OCI-LY1 (cell line): ENCODE measurements around the gene PSG6.
"Not testable (repeated sequence)": the region's sequence is repeated elsewhere in the genome, so short reads cannot be mapped to it uniquely, and the experiment has no call there.

ENCODE experiments used
- H2AFZ ChIP-seq: fragments of 200-600 bp; sonication (generic), shearing (Covaris generic); 2 replicates; pipeline ENCODE4 v1.6.0; 2014; ENCODE audit warnings: antibody characterized with exemption, mild to moderate bottlenecking, low read length
- H3F3A ChIP-seq: fragments of 200-600 bp; sonication (generic), shearing (Covaris generic); 2 replicates; pipeline ENCODE4 v1.6.0; 2014; ENCODE audit warnings: mild to moderate bottlenecking, antibody characterized with exemption, low read length, moderate library complexity; ENCODE audit not compliant: insufficient read depth
- H3K27ac ChIP-seq: fragments of 200-600 bp; sonication (generic); 2 replicates; pipeline ENCODE4 v1.5.1; 2014; ENCODE audit warnings: low read length, mixed run types, mild to moderate bottlenecking, low read depth; ENCODE audit not compliant: poor library complexity, severe bottlenecking
- H3K27me3 ChIP-seq: fragments of 200-600 bp; sonication (generic); 2 replicates; pipeline ENCODE4 v1.6.0; 2014; ENCODE audit warnings: antibody characterized with exemption, mild to moderate bottlenecking, low read length, moderate library complexity; ENCODE audit not compliant: insufficient read depth
- H3K36me3 ChIP-seq: fragments of 200-600 bp; sonication (generic); 2 replicates; pipeline ENCODE4 v1.6.1; 2014; ENCODE audit warnings: mild to moderate bottlenecking, antibody characterized with exemption, low read length, moderate library complexity, mixed read lengths; ENCODE audit not compliant: insufficient read depth
- H3K4me1 ChIP-seq: fragments of 200-600 bp; sonication (generic); 2 replicates; pipeline ENCODE4 v1.5.1; 2014; ENCODE audit warnings: mild to moderate bottlenecking, low read length, moderate library complexity; ENCODE audit not compliant: insufficient read depth, severe bottlenecking
- H3K4me2 ChIP-seq: fragments of 200-600 bp; sonication (generic), shearing (Covaris generic); 2 replicates; pipeline ENCODE4 v1.6.1; 2014; ENCODE audit warnings: low read length
- H3K4me3 ChIP-seq: fragments of 200-600 bp; sonication (generic); 2 replicates; pipeline ENCODE4 v1.5.1; 2014; ENCODE audit warnings: low read length, low read depth, mild to moderate bottlenecking, mixed read lengths; ENCODE audit not compliant: poor library complexity, severe bottlenecking
- H3K79me2 ChIP-seq: fragments of 200-600 bp; shearing (Covaris generic); 2 replicates; pipeline ENCODE4 v1.6.1; 2016; ENCODE audit warnings: mixed run types, low read length, mixed read lengths; ENCODE audit not compliant: insufficient read depth
- H3K9ac ChIP-seq: fragments of 200-600 bp; sonication (generic), shearing (Covaris generic); 2 replicates; pipeline ENCODE4 v1.6.1; 2014; ENCODE audit warnings: mild to moderate bottlenecking, low read length, mixed read lengths
- H3K9me2 ChIP-seq: fragments of 200-600 bp; sonication (generic), shearing (Covaris generic); 2 replicates; pipeline ENCODE4 v1.6.1; 2014; ENCODE audit warnings: low read depth, mild to moderate bottlenecking, low read length, mixed read lengths
- H3K9me3 ChIP-seq: fragments of 200-600 bp; shearing (Covaris generic); 2 replicates; pipeline ENCODE4 v1.6.1; 2014; ENCODE audit warnings: low read length, mixed read lengths
- H4K20me1 ChIP-seq: fragments of 200-600 bp; sonication (generic), shearing (Covaris generic); 2 replicates; pipeline ENCODE4 v1.6.0; 2016; ENCODE audit warnings: mild to moderate bottlenecking, low read length; ENCODE audit not compliant: insufficient read depth
- EZH2 ChIP-seq: fragments of 200-600 bp; sonication (generic), shearing (Covaris generic); IDR thresholded peaks from 2 replicates; pipeline ENCODE4 v1.8.0; 2017; ENCODE audit warnings: borderline replicate concordance, mixed run types, mild to moderate bottlenecking, antibody characterized with exemption, low read length, moderate library complexity, mixed read lengths
- TF ChIP-seq, protein P1 (sequence below): fragments of 200-600 bp; sonication (generic), shearing (Covaris generic); IDR thresholded peaks from 2 replicates; pipeline ENCODE4 v1.5.1; 2017; ENCODE audit warnings: mild to moderate bottlenecking, antibody characterized with exemption, low read length, moderate library complexity, mixed read lengths

The PSG6 gene

GRCh38 chr19:42917634-42918033 lies at the start of gene PSG6:
PSG6 (minus strand) TSS chr19:42917894; CDS start chr19:42917792, 102 bp downstream.
- H2AFZ ChIP-seq, H3K9me2 ChIP-seq, H3K27ac ChIP-seq, H3K4me3 ChIP-seq, H3K79me2 ChIP-seq, H3K36me3 ChIP-seq, H3K27me3 ChIP-seq, H3F3A ChIP-seq, H3K4me2 ChIP-seq, H3K9ac ChIP-seq, H3K9me3 ChIP-seq, H4K20me1 ChIP-seq, H3K4me1 ChIP-seq: not testable (repeated sequence)

DNA sequence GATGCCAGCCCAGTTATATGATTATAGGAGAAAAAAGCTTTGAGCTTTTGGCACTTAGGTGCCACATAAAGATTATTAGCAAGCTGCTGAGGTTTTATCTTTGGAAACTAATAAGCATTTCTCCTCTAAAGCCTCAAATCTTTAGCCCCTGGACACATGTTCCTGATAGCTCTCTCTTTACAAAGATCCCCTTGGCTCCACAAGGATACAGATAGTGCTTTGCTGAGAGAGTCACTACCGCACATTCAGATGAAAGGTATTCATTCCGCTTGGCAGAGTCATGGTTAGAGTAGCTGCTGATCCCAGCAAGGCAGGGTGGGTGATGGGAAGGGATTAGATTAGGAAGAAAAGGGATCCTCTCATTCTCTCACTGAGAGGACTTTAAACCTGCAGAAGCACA lies 47.5 kb upstream of the PSG6 start:
- Histone ChIP-seq H3K79me2 (no peaks in the 10 kb centered on the region), H3K27ac (no peak overlapping the region), H3K36me3 (no peaks in the 10 kb centered on the region), H3F3A (no peaks in the 10 kb centered on the region), H2AFZ (no peak overlapping the region), H3K9me2 (no peaks in the 10 kb centered on the region), H3K9me3 (no peaks in the 10 kb centered on the region), H4K20me1 (no peaks in the 10 kb centered on the region), H3K9ac (no peak overlapping the region), H3K27me3 (no peaks in the 10 kb centered on the region), H3K4me1 (no peaks in the 10 kb centered on the region), H3K4me3 (no peak overlapping the region), H3K4me2 (no peak overlapping the region)
- TF ChIP-seq EZH2 = no peak
- TF ChIP-seq, protein P1, sequence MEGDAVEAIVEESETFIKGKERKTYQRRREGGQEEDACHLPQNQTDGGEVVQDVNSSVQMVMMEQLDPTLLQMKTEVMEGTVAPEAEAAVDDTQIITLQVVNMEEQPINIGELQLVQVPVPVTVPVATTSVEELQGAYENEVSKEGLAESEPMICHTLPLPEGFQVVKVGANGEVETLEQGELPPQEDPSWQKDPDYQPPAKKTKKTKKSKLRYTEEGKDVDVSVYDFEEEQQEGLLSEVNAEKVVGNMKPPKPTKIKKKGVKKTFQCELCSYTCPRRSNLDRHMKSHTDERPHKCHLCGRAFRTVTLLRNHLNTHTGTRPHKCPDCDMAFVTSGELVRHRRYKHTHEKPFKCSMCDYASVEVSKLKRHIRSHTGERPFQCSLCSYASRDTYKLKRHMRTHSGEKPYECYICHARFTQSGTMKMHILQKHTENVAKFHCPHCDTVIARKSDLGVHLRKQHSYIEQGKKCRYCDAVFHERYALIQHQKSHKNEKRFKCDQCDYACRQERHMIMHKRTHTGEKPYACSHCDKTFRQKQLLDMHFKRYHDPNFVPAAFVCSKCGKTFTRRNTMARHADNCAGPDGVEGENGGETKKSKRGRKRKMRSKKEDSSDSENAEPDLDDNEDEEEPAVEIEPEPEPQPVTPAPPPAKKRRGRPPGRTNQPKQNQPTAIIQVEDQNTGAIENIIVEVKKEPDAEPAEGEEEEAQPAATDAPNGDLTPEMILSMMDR = no peak

- Histone ChIP-seq H3K4me3 (no peak overlapping the region), H4K20me1 (no peaks in the 10 kb centered on the region), H3F3A (no peaks in the 10 kb centered on the region), H3K4me2 (no peak overlapping the region), H3K79me2 (no peaks in the 10 kb centered on the region), H3K27ac (no peak overlapping the region), H3K9me3 (no peaks in the 10 kb centered on the region), H3K4me1 (no peaks in the 10 kb centered on the region), H3K27me3 (no peaks in the 10 kb centered on the region), H3K9ac (no peak overlapping the region), H3K36me3 (no peaks in the 10 kb centered on the region), H3K9me2 (no peaks in the 10 kb centered on the region), H2AFZ (no peak overlapping the region)
- TF ChIP-seq, protein P1 = no peak
- no peak for TF ChIP-seq EZH2
These were observed 43.4 kb upstream of the PSG6 start for GRCh38 chr19:42961119-42961518.

- H3K36me3 ChIP-seq, H3K4me3 ChIP-seq, H3K4me2 ChIP-seq, H3K4me1 ChIP-seq, H3K9ac ChIP-seq, H3K9me2 ChIP-seq, H2AFZ ChIP-seq, H4K20me1 ChIP-seq, H3K9me3 ChIP-seq, H3F3A ChIP-seq, H3K27ac ChIP-seq, H3K79me2 ChIP-seq, H3K27me3 ChIP-seq: not testable (repeated sequence)
These were observed 34.4 kb upstream of the PSG6 start for GRCh38 chr19:42952126-42952525.

GRCh38 chr19:42951476-42951875 lies 33.8 kb upstream of the PSG6 start:
- not testable (repeated sequence) for H3K79me2 ChIP-seq, H3K4me1 ChIP-seq, H3K9me3 ChIP-seq, H3K4me2 ChIP-seq, H2AFZ ChIP-seq, H3K9ac ChIP-seq, H3F3A ChIP-seq, H3K4me3 ChIP-seq, H3K27ac ChIP-seq, H4K20me1 ChIP-seq, H3K36me3 ChIP-seq, H3K27me3 ChIP-seq, H3K9me2 ChIP-seq
